ENCODE data around the gene PLEKHA6. TPM values are rescaled to one million over a fixed set of nuclear protein-coding genes. Genes with fewer than 3 reads are reported as not detected.

Gene PLEKHA6
- total RNA-seq, 1 donor from 2014 or later, result 4.9 TPM

DNA sequence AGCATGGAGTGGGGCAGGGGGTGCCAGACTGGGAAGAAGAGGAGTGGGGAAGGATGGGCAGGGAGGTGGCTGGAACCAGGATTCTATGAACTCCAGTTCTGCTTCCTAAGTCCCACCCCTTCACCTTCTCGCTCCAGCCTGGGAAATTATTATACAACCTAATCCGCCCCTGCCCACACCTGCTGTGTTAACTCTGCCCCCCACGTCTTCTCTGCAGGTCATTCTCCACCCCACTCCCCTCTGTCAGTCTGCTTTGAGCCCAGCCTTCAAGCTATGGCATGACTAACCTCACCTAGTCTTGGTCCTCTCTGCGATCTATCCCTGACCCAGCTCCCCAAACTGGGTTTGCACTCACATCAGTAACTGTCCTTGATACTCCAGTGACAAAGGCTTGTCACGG lies 99.9 kb downstream of the PLEKHA6 start:
- Histone ChIP-seq H3K27me3 (no peaks in the 10 kb centered on the region), H3K4me3 (no peak overlapping the region), H3K9me3 (no peaks in the 10 kb centered on the region), H3K36me3 (no peaks in the 10 kb centered on the region), H3K27ac (no peak overlapping the region), H3K4me1 (no peaks in the 10 kb centered on the region)
- intact Hi-C loops (cut with DNase I), result no loop called here
- TF ChIP-seq, protein P1, sequence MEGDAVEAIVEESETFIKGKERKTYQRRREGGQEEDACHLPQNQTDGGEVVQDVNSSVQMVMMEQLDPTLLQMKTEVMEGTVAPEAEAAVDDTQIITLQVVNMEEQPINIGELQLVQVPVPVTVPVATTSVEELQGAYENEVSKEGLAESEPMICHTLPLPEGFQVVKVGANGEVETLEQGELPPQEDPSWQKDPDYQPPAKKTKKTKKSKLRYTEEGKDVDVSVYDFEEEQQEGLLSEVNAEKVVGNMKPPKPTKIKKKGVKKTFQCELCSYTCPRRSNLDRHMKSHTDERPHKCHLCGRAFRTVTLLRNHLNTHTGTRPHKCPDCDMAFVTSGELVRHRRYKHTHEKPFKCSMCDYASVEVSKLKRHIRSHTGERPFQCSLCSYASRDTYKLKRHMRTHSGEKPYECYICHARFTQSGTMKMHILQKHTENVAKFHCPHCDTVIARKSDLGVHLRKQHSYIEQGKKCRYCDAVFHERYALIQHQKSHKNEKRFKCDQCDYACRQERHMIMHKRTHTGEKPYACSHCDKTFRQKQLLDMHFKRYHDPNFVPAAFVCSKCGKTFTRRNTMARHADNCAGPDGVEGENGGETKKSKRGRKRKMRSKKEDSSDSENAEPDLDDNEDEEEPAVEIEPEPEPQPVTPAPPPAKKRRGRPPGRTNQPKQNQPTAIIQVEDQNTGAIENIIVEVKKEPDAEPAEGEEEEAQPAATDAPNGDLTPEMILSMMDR (IDR thresholded peaks at IDR 0.05), result no peak
- no peak for DNase-seq (ENCODE audit: low spot score in 2 of 2)

DNA sequence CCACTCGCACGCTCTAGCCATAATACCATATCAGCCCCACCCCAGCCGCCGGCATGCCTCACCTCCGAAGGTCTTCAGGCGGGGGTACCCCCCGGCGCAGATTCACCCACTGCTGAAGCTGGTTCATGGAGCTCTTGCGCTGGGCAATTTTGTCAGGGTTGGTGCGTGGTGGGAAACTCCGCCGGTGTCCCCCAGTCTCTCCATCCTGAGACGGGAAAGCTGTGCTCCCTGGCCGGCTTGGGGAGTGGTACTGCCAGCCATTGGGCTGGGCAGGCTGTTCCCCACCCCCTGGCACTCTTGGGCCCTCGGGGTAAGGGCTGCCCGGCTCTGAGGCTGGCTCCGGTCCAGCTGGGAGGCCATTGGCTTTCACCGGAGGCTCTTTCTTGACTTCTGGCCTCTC lies 100.5 kb downstream of the PLEKHA6 start:
- TF ChIP-seq, protein P1 (IDR thresholded peaks at IDR 0.05), result no peak
- intact Hi-C loops (cut with DNase I), result no loop called here
- H3K27ac ChIP-seq, result no peak overlapping the region
- DNase-seq (ENCODE audit: low spot score in 2 of 2), result no peak
- H3K9me3 ChIP-seq, result no peaks in the 10 kb centered on the region
- no peaks in the 10 kb centered on the region for H3K27me3 ChIP-seq
- H3K4me1 ChIP-seq, result no peaks in the 10 kb centered on the region
- H3K36me3 ChIP-seq, result no peaks in the 10 kb centered on the region
- H3K4me3 ChIP-seq, result no peak overlapping the region

DNA sequence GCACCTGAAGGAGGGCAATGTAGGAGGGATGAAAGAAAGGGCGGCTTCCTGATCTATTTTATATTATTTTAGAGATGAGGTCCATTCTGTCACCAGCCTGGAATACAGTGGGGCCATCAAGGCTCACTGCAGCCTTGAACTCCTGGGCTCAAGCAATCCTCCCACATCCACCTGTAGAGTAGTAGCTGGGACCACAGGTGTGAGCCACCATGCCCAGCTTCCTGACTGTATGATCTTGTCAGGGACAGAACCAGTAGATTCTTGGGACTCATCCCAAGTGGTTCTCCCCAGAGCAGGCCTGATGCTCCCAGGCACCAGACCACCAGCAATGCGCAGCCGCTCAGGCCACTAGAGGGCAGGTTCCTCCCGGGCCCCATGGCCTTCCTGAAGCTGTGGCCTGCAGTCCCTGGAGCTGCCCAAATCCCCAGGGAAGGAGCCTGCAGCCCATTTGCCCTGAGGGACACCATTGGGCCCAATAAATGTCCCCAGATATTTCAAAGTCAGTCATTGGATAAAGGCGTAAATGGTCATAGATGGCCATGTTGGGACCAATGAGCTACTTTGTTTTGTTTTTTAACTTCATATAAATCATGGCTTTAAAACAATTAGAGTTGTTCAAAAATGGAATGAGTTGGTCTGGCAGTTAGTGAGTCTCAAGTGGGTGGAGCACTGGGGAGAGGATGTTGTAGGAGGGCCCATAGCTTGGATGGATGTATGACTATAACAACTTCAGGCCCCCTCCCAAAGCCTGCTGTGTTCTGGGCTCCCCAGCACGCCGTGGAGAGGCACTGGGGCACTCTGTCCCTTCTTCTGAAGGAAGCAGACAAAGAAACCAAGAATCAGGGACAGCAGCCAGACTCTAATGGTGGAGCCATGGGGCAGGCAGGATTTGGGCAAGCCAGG lies 101.3 kb downstream of the PLEKHA6 start:
- intact Hi-C loops (cut with DNase I), result no loop called here
- no peak overlapping the region for H3K4me3 ChIP-seq
- H3K27me3 ChIP-seq, result no peaks in the 10 kb centered on the region
- TF ChIP-seq, protein P1 (IDR thresholded peaks at IDR 0.05), result peak; percentile 12 to 33 (median 18)
- H3K9me3 ChIP-seq, result no peaks in the 10 kb centered on the region
- no peak for DNase-seq (ENCODE audit: low spot score in 2 of 2)
- H3K36me3 ChIP-seq, result no peaks in the 10 kb centered on the region
- no peak overlapping the region for H3K27ac ChIP-seq
- H3K4me1 ChIP-seq, result no peaks in the 10 kb centered on the region

DNA sequence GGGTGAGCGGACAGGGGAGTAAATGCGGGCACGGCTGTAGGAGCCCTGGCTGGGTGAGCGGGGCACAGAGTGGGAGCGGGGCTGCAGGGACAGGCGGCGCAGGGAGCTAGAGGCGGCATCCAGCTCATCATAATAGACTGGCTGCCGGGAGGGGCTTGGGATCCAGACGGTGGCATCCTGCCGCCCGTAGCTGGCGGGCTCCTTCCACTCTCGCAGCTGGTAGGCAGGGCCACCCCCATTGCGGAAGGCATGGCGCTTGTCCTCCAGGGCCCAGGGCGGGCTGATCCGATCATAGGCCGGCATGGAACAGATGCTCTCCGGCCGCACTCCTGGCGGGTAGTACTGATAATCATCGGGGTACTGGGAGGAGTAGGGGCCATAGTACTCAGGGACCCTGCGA lies 102.3 kb downstream of the PLEKHA6 start:
- TF ChIP-seq, protein P1 (IDR thresholded peaks at IDR 0.05), result no peak
- Histone ChIP-seq H3K4me3 (no peak overlapping the region), H3K4me1 (no peaks in the 10 kb centered on the region), H3K27ac (no peak overlapping the region), H3K27me3 (no peaks in the 10 kb centered on the region), H3K9me3 (no peaks in the 10 kb centered on the region), H3K36me3 (no peaks in the 10 kb centered on the region)
- no peak for DNase-seq (ENCODE audit: low spot score in 2 of 2)
- intact Hi-C loops (cut with DNase I), result no loop called here

DNA sequence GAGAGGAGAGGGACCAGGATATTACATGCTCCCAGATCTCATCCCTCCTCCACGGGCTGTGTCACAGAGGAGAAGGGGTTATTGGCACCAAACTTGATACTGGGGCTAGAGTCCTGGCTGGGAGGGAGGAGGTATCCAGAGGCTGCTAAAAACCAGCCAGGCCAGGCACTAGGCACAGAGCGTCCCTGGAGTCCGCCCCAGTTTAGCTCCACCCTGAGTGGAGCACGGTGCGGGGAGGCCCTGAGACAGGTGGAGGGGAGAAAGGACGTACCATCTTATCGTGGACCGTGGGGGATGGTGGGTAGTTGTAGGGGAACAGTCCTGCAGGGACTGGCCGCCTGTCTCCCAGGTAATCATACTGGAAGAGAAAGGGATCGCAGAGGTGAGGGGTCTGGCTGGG lies 103.2 kb downstream of the PLEKHA6 start:
- Histone ChIP-seq H3K27me3 (no peaks in the 10 kb centered on the region), H3K9me3 (no peaks in the 10 kb centered on the region), H3K4me1 (no peaks in the 10 kb centered on the region), H3K27ac (no peak overlapping the region), H3K4me3 (no peak overlapping the region), H3K36me3 (no peaks in the 10 kb centered on the region)
- intact Hi-C loops (cut with DNase I), result no loop called here
- no peak for DNase-seq (ENCODE audit: low spot score in 2 of 2)
- TF ChIP-seq, protein P1 (IDR thresholded peaks at IDR 0.05), result no peak

All from ascending aorta (tissue), 2 donors.